Activated CD4-positive, CD25-positive, alpha-beta regulatory T cell (primary cell): ENCODE measurements around the gene IZUMO4.

Experiments used
- DNase-seq, 4 experiments: peaks; one replicate each; lab custom pipeline; 2025; lab: John Stamatoyannopoulos, UW

The IZUMO4 gene

DNA sequence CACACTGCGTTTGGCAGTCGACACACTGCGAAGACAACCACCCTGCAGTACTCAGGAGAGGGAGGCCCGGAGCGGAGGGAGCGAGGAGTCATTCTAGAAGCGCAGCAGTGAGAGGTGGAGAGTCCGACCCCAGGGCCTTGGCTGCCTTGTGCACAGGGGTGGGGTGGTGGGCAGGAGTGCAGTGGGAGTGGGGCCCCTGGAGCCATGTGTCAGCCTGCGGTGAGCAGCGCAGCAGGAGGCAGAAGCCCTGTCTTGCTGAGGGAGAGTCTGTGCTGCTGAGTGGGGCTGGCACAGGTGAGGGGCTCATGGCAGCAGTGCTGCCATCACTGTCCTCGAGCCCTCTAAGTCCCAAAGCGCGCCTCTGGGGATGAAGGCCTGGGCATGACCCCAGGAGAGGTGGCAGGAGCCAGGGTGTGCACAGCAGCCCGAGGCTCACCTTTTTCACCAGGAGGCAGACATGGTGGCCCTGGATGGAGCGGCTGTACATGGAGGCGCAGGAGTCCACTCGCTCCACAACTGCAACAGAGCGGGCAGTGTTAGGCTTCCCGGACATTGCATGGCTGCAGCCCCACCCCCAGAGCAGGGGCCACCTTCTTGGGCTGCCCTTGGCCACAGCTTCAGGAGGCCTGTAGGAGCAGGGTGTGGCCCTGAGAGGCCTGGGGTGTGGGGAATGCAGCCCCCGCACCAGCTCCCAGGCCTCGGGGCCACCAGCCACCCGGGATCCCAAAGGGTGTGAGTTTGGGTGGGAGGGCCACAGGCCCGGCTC is 11.7 kb downstream of the IZUMO4 start:
- no peak for DNase-seq

- no peak for DNase-seq
Measured at GRCh38 chr19:2109046-2109864, 12.5 kb downstream of the IZUMO4 start.

DNA sequence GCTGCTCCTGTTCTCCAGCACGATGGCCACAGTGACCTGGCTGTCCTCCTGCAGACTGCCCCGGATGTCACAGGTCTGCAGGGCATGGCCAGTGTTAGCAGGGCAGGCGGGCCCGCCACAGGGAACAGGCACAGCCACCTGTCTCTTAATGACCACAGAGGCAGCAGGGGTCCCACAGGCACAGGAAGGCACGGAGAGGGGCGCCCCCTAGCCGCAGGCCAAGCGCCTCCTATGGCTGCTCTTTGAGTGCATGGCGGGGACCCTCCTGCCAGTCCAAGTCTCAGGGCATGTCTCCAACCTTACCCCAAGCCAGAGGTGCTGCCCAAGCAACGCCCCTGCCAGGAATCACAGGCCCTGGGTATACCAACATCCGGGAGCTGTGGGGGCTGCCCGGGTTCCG is 14.1 kb downstream of the IZUMO4 start:
- no peak for DNase-seq

DNA sequence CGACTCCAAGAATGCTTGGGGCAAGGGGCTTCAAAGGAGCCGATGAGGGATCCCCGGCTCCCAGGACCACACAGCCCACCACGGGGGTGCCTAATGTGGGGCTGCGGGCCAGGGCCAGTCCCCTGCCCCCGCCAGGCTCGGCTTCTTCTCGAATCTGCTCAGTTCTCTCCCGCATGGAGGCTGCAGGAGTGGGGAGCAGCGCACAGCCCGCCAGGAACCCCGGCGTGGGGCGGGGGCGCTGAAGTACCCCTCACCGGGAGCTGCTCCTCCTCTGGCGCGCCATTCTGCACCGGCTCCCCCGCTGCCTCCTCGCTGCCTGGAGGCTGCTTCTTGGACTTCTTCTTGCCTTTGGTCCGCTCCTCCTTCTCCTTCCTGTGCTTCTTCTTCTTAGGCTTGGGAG is 14.7 kb downstream of the IZUMO4 start:
- no peak for DNase-seq

DNA sequence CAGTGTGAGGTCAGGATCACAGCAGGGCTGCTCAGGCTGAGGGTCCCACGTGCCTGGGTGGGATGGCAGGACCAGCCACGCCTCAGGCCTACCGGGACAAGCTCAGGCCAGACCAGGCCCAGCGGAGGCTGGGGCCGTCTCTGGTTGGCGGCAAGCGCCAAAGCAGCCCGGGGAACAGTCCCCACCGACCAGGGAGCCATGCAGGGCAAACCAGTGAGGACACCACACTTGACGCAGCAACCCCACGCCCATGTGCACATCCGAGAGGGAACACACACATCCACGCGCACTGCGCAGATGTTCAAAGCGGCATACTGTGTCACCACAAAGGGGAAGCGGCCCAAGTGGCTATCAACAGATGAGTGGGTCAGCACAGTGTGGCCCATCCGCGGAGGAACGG is 15.2 kb downstream of the IZUMO4 start:
- DNase-seq, result no peak

DNA sequence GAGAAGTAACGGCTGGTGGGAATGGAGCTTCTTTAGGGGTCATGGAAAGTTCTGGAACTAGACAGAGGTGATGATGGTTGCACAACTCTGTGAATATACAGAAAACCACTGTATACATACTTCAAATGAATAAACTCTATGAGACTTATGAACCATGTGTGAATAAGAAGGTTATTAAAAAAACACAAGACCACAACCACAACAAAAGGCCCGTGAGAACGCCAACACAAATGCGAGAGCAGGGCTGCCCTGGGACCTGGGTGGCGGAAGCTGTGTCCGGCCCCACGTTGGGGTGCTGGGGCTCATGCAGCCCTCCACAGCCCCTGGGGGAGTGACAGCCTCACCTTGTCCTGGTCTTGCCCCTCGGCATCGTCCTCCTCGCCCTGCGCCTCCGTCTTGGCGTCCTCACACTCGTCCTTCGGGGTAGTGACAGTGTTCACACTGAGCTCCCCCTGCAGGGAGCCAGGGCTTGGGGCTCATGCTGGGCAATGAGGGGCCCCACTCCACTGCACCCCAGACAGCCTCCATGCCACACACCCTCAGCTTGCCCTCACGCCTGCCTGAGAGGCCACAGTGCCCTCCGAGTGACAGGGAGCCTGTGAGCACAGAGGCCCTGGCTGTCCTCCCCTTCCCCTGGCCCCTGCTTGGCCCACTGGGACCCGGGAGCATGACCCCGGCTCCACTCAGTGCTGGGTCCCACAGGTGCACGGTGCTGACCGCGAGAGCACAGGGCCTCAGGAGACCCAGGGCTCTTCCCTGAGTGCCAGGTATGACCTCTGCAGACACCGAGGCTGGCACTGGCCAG is 16.0 kb downstream of the IZUMO4 start:
- DNase-seq, result no peak

DNA sequence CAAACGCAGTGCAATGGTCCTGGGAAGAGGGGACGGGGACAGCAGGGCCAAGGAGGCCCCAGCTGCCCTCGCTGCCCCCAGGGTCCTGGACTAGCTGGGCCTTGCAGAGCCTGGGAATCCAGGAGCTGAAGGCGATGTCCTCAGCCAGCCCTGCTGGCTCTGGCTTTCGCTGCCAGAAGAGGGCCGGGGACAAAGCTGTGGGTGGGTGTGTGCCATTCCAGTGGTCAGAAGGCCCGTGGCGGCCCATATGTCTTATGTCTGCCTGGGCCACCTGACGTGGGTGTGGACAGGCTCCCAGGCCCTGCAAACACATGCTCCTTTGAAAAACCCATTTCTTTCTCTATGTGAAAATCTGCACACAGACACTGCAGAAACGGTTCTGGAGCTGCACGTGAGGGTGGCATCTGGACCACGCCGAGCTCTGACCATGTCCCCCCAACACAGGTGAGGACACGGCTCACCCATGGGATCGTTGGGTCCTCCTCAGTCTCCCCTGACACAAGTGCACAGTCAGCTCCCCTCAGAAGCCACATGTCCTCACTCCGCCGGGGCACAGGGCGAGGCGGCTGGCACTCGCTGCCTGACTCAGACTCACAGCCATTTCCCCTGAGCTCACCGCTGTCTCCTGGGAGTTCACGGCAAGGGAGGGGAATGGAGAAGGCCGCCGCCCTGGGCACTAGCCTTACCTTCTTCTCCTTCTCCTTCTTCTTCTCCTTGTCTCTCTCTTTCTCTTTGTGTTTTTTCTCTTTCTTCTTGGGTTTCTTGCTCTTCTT is 16.9 kb downstream of the IZUMO4 start:
- no peak for DNase-seq

GRCh38 chr19:2114218-2114617 is 17.5 kb downstream of the IZUMO4 start:
- no peak for DNase-seq

DNA sequence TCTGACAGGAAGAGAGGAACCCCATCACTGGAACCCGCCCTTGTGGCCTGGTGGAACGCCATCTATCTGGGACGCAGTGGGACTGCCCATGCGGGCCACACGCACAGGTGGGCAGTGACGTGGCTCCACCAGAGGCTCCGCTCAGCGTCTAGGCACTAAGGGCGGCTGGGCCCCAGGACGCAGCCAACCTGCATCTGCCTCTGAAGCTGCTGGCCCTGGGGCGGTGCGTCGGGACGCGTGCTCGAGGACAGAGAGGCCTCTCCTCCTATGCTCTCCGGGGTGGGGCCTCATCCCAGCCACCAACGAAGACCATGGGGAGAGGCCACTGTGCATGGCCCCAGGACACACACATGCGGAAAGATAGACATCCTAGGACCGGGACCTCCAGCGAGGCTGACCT is 18.1 kb downstream of the IZUMO4 start:
- no peak for DNase-seq

GRCh38 chr19:2115324-2115723 is 18.6 kb downstream of the IZUMO4 start:
- no peak for DNase-seq

- no peak for DNase-seq
Measured at GRCh38 chr19:2115911-2116426, 19.3 kb downstream of the IZUMO4 start.

- DNase-seq, result no peak
Measured at GRCh38 chr19:2116507-2116906, 19.8 kb downstream of the IZUMO4 start.

DNA sequence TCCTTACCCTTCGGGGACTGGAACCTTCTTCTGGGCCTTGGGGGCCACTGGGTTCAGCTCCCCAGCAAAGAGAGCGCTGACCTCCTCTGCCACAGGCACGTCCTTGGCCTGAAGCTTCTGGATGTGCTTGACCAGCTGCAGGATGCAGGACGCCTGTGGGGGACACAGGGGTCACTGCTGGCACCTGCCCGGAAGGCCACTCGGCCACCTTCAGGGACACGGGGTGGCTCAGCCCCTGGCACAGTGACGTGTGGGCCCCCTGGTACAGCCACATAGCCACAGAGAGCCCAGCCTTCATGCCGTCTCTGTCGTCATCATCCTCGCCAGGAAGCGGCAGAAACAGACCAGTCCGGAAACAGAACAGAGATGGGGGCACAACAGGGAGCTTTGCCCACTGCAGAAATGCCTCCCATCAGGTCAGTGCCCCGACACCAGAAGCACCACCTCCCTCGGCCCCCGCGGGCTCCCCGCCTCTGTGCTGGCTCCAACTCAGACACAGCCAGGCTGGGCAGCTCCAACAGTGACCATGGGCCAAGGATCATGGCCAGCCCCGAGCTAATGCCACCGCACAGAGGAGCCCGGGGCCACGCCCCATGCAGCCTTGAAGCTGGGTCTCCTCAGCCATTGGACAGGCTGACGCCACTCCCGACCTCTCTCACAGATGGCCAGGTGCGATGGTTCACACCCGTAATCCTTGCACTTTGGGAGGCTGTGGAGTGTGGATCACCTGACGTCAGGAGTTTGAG is 20.7 kb downstream of the IZUMO4 start:
- DNase-seq, result no peak

DNA sequence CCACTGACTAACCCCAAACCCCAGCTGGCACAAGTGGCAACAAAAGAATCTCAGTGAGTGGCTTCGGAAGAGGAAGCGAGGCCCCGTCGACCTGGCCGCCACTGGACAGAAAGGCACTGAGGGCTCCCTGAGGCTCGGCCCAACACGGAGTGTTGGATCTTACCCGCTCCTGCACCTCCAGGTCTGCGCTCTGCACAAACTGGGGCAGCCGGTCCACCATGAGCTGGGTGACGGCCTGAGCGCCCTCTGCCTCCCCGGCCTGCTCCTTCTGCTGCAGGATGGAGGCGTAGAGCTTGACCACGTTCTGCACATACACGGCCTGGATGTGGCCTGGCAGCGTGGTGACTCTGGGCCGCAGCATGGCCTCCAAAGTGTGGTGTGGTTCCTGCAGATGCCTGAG is 21.7 kb downstream of the IZUMO4 start:
- DNase-seq, result no peak

- no peak for DNase-seq
Measured at GRCh38 chr19:2119921-2120785, 23.4 kb downstream of the IZUMO4 start.

DNA sequence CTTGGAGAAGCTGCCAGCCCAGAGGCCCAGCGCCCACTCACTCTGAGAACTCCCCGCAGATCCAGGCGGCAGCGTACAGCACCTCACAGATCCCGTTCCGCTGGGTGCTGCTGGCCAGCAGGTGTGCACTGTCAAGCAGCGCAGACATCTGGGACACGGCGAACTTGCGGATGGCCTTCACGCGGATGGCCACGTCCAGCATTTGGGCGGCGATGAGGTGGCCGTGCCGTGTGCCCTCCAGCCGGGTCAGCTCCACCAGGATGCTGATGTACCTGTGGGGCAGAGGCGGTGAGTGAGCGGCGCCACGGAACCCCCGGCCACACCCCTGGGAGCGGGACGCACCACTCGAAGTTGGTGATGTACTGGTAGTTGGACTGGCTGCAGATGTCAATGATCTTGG is 24.1 kb downstream of the IZUMO4 start:
- DNase-seq, result no peak

DNA sequence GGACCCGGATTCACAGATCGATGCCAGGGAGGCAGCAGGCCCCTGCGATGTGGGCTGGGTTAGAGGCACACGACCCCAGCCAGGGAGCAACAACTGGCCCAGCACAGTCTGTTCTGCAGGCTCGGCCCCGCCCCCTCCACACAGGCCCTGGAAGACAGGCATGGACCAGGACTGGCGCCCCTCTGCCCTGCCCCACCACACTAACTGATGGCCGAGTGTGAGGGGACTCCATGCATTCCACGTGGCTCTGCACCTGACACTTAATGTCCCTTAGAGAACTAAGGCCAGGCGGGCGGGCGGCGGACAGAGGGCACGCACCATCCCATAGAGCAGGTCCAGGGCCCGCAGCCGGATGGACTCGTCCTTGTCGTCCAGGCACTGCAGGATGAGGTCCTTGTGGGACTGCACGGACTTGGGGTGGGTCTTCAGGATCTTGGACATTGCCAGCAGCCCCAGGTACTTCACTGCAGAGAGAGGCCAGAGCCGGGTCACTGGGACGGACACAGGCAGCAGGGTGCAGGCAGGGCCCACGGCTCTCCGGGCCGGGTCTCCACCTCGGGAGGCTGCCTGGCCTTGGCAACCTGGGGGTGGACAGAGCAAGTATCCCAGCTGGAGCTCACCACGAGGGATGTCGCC is 24.8 kb downstream of the IZUMO4 start:
- DNase-seq, result no peak

- no peak for DNase-seq
Measured at GRCh38 chr19:2122251-2122650, 25.5 kb downstream of the IZUMO4 start.

- DNase-seq, result no peak
Measured at GRCh38 chr19:2122982-2123381, 26.3 kb downstream of the IZUMO4 start.
